T-helper 2 cell treated with Interferon-gamma antibody and Interleukin-4, amounts not matched to agents 100 ng/mL and 5 ng/mL, for 36 hours (primary cell): Measurements from ENCODE around the gene RNF14. TPM values are rescaled to one million over a fixed set of nuclear protein-coding genes. Genes with fewer than 3 reads are reported as not detected.
"Not testable (repeated sequence)": the region's sequence is repeated elsewhere in the genome, so short reads cannot be mapped to it uniquely, and the experiment has no call there.

ENCODE experiments used
- intact Hi-C: fragments of 100-400 bp; cut with micrococcal nuclease; formaldehyde crosslinking; loops from one replicate; pipeline ENCODE4 v1.15.1; 2023
- total RNA-seq: library from RNA; stranded (reverse); gene quantifications from 2 replicates; pipeline ENCODE4 v1.2.3, GENCODE V29; 2022

Gene RNF14
- total RNA-seq, 1 donor from 2014 or later = 24.2 TPM

DNA sequence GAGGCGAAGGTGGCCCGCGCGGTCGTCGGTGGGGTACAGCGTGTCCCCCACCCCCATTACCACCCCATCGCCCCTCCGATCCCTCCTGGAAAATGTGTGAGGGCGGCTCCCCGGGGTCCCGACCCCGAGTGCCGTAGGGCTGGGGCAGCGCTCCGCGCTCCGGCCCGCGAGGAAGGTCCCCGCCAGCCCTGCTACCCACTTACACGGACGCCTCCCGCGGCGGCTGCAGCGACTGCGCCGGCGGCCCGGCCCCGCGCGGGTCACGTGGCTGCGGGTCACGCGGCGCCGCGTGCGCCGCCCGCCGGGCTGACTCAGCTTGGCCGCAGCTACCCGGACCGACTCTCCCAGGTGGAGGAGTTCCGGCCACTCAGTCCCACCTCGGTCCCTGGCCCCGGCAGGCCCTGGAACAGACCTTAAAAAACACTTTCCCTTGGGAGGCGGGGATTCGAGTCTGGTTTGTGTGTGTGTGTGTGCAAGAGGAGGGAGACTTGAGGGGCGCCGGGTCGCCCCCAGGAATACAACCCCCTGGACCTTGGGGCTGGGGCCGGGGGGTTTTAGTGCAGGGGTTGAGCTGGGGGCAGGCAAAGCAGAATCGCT is 44.0 kb downstream of the RNF14 start, which contains the start of gene GNPDA1:
GNPDA1 (minus strand) TSS at position 236 of the 597 bp plus-strand sequence. CDS start 992 bp downstream, outside the sequence.
- intact Hi-C loops = loop anchor here (2.0 to 10.0 kb wide), 5 partner anchors 88 to 992 kb away; no protein-coding TSS in a partner anchor

DNA sequence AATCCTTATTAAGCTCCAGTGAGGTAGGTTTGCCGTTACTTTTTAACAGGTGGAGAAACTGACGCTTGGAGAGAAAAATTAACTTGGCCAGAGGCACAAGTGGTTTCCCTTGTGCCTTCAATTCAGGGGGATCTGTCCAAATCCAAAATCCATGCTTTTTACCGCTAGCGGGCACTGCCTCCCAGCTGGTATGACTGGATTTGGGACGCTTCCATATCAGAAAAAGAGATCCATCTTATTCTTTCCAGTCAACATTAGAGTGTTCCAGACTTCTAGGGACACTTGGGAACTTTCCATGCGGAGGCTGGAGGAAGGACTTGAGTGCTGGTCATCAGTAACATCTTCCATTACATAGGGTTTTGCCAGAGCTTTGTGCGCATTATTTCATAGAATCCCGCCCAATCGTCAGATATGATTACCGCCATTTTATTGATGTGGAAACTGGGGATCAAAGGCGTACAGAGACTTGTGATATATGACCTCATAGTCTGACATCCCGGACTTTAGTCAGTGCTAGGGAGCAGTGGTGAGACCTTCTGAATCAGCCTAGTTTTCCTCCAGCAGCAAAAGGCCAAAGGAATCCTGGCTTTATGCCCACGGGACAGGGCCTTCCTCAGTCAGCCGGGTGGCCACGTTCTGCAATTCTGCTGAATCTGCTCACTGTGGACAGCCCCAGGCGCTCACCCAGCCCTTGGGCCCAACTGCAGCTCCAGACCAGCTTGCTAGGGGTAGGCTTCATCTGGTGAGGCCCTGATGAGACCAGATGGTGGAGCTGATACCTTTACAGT is 45.0 kb downstream of the RNF14 start:
- intact Hi-C loops = loop anchor here (2.0 to 10.0 kb wide), 5 partner anchors 89 to 991 kb away; no protein-coding TSS in a partner anchor

DNA sequence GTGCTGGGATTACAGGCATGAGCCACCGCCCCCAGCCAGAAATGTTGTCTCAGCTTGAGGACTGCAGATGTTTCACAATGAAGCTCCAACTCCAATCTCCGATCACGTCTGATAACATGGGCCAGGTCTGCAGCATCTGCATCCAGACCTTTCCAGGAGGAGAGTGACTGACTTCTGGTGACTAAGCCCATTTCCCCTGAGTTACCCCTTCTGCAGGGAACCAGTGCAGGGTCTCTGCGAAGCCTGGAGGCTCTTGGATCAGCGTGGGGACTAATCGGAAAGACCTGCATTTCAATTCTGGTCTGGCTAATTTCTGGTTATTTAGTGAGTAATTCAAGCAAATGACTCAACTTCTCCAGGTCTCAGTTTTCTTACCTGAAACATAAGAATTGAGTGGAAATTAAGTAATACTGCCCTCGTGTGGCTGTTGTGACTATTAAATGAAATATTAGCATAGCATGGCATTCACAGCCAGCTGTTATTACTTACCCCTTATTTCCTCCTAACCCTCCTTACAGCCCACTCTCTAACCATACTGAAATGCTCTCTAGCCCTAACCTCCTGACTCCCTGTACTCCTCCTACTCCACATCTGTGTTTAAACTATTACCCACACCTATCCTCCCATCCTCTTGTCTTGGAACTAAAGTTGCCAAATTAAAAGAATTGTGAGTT is 46.1 kb downstream of the RNF14 start:
- intact Hi-C loops = loop anchor here (1.0 to 10.0 kb wide), 8 partner anchors 23 to 990 kb away; partner anchors contain the start of gene RNF14

DNA sequence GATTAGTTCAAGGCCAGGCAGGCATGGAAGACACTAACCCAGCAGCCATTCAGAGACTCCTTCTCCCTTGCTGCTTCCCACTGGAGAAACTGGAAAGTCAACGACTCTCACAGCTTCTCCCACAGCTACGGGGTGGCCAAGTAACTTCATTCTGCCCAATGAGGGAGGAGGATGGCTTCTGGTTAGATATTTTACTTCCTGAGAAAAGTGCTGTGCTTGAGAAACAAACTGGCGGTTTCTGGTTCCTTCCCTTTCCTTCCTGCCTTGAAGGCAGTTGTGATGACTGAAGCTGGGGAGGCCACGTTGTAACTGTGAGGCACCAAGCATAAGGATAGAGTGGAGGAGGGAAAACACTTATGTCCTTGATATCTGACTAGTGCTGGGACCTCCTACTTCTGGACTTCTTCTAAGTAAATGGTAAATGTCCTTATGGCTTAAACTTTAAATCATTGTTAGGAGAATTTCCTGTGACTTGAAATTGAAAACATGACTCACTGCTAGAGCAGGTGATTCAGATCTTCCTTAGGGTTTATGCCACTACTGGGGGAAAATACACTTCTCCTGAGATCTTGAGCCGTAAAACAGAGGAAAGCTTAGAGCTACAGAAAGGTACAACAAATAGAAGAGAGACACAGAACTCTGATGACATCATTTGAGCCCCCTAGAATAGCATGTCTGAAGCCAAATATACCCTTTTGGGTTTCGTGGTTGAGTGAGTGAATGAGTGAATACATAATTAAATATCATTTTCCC is 47.1 kb downstream of the RNF14 start:
- intact Hi-C loops = loop anchor here (1.0 to 10.0 kb wide), 10 partner anchors 9 to 989 kb away; partner anchors contain the start of gene RNF14

DNA sequence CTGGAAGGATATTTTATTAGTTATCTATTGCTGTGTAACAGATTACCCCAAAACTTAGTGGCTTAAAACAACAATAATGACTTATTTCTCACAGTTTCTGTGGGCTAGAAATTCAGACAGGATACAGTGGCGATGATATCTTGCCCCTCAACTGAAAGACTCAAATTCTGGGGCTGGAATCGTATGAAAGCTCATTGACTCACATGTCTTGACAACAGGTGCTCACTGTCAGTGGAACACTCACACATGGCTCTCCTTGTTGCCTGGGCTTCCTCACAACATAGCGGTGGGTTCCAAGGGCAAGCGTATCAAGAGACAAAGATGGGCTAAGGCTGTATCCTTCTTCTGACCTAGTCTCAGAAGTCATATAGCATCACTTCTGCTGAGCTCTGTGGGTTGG is 47.7 kb downstream of the RNF14 start:
- intact Hi-C loops = loop anchor here (1.0 to 10.0 kb wide), 6 partner anchors 9 to 988 kb away; no protein-coding TSS in a partner anchor

DNA sequence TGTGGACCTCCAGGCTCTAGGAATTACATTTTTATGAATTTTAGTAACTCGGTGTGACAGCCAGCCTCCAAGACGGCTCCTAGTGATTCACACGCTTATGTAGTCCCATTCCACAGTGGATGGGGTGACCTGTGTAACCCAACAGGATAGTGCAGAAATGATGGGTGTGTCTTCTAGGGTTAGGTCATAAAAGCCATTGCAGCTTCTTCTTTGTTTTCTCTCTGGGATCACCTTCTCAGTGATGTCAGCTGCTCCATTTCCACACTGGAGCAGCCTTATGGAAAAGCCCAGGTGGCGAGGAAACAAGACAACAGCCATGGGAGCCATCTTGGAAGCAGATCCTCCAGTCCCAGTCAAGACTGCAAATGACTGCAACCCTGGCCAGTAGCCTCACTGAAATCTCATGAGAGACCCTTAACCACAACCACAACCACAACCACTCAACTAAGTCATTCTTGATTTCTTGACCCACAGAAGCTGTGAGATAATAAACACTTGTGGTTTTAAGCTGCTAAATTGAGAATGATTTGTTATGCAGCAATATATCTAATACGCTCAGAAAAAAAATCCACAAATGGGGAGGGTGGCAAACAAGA is 49.0 kb downstream of the RNF14 start:
- intact Hi-C loops = loop anchor here (10.0 kb wide), 4 partner anchors 207 to 987 kb away; no protein-coding TSS in a partner anchor

DNA sequence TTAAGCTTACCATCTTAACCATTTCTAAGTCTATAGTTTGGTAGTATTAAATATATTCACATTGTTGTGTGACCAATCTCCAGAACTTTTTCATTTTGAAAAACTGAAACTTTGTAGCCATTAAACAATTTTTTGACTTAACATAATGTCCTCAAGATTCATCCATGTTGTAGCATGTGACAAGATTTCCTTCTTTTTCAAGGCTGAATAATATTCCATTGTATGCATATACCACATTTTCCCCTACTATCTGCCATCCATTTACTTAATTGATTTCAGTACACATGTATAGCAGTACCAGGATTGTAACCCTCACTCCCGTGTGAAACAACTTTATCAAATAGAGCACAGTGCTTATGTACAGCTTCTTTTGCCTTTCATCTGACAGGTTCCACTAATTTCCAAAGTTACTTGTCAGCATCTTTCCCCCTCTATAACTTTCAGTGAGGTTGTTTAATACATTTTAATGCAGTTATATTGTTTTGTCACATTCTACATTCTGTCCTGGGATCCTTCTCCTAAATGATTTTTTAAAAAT is 51.3 kb downstream of the RNF14 start:
- intact Hi-C loops = no loop called here

DNA sequence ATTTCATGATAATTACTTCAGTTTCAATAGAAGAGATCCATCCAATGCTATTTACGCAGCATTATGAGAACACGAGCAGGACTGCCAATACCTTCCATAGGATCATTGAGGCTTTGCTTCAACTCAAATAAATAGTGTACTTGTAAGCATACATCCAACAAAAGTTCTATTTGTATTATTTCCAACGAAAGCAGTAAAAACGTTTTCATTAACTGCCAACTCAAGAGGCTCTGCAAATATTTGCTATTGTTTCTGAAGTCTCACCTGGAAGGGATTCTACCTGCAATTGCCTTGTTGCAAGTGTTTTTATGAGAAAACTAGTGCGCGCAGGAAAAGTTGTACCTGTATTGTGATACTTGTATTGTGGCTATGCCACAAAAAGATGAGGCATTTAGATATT is 54.9 kb downstream of the RNF14 start:
- intact Hi-C loops = loop anchor here (2.0 kb wide), 1 partner anchor 71 kb away; no protein-coding TSS in a partner anchor

DNA sequence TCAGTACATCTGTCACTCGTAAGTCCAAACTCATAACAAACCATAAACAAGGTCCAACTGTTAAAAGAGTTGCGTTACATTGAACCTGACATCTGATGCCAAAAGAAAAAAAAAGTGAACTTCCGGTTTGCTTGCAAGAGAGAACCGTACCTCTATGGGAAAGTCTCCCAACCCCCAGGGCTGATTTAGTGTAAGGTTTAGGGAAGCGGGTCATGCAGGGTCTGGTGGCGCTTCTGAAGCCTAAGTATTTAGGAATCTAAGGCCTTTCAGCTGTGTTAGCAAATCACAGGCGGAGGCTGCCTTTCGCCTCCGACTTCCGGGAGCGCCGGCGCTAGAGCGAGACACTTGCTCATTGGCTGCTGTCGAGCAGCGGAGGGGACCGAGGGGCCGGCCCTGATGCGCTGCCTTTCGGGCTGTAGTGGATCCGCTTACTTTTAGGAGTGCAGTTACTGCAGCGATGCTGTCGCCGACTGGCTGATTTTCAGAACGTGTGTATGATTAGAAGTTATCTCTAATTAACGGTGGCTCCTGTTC is 55.9 kb downstream of the RNF14 start:
- intact Hi-C loops = loop anchor here (1.0 to 2.0 kb wide), 4 partner anchors 9 to 85 kb away; partner anchors contain the start of gene RNF14

DNA sequence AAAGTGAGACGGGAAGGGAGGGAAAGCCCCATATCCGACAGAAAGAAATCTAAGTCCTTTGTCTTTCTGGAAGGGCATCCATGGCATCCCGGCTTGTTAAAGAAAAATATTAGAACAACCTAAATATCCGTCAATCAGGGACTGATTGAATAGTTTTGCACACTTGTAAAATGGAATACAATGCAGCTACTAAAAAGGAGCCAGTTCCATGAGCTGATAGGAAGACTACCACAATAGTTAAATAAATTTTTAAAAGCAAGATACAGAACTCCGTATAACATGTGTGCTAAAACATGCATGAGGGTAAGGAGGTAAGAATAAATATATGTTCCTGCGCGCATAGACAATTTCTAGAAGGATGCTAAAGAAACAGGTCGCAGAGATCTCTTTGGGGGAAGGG is 56.7 kb downstream of the RNF14 start:
- intact Hi-C loops = loop anchor here (1.0 to 2.0 kb wide), 4 partner anchors 9 to 85 kb away; partner anchors contain the start of gene RNF14

DNA sequence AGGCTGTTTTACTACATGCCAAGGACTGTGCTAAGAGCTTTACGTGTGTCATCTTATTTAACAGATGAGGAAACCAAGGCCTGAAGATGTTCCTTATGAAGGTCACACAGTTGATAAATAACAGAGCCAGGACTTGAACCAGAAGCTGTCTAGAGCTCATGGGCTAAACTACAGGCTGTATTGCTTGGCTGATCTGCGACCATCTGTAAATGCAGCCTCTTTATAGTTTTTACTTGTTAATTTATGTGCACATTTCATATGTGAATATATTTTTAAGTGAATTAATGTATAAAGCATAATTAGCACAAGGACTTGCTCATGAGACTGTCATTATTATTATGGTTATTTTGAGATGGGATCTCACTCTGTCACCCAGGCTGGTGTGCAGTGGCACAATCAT is 63.2 kb downstream of the RNF14 start:
- intact Hi-C loops = no loop called here

DNA sequence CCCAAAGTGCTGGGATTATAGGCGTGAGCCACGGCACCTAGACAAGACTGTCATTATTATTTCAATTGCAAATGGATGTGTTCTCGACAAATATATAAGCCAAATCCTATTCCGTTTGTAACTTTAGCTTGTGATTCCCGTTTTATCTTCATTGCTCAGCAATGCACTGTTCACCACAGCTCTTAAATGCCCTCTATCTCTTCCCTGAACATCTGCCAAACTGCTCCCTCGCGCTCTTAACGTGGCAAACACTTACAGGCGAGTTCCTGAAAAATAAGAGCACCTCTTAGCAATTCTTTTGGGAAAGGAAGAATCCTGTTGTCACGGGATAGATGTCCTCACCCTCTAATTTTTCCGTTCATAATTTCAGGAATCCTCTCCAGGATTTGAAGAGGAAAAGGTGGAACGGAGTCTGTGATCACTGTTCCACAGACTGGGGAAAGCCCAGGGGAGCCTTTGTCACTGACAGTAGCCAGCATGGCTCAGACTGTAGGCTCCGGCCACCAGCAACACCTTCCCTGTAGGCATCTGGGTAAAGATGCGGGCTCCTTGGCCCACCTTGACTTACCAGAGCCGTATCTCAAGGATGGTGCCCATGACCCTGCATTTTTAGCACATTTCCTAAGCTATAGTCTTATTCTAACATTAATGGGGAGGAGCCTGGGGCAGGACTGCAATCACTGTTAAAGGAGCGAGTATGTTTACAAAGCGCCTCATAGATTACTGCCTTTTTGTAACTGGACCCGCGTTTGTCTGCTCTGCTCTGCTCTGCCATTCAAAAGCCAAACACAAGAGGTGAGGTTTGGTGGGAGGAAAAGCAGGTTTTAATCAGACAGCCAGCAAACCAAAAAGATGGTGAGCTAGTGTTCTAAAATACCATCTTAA is 64.1 kb downstream of the RNF14 start:
- intact Hi-C loops = no loop called here

DNA sequence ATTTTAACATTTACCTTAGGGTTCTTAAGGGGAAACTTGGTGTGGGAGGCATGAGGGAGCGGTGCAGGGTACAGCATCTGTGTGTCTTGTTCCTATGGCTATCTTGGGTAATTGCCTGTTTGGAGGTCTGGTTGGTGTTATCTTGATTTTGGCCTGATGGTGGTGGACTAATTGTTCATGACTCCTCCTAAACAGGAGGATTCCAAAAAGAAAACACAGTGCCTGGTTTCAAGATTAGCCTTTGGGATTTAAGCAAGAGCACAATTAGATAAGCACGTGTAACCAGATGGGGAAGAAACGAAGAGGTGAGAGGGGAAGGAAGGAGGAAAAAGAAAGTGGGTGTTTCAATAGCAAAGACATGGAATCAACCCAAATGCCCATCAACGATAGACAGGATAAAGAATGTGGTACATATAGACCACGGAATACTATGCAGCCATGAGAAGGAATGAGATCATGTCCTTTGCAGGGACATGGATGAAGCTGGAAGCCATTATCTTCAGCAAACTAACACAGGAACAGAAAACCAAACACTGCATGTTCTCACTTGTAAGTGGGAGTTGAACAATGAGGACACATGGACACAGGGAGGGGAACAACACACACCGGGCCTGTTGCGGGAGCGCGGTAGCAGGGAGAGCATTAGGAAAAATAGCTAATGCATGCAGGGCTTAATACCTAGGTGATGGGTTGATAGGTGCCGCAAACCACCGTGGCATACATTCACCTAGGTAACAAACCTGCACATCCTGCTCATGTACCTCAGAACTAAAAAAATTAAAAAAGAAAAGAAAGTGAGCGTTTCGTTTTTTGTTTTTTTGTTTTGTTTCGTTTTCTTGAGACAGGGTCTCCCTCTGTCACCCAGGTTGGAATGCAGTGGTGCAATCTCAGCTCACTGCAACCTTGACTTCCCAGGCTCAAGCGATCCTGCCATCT is 65.0 kb downstream of the RNF14 start:
- intact Hi-C loops = not testable (repeated sequence)

DNA sequence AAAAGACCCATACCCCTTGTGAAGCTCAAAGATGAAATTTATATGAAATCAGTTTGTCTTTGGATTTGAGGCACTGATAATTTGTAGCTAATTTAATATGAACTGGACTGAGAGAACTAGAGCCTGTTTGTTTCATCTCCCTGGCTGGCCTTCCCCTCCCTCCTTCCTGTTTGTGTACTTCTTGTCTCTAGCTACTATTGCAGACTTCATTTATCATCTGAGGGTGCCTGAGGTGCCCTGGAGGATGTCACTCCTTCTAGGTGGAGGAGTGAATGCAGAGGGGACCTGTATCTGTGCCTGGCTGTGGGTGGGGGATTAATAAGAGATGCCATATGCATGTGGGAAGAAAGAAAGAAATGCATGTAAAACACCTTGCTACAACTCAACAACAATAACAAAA is 66.1 kb downstream of the RNF14 start:
- intact Hi-C loops = no loop called here

DNA sequence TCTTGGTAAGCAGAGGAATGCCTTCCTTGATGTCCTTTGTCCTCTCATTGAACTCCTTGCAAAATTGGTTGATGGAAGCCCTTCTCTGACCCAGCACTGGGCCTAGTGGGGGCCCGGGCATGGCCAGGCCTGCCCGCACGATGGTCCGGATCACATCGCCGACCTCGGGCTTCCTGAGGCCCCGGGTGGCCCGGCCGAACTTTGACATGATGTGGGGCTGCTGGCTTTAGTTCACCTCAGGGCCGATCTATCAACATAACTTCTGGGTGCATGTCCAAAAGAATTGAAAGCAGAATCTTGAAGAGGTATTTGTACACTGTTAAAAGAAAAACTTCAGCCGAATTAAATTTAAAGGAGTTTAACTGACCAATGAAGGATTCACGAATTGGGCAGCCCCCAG is 68.0 kb downstream of the RNF14 start:
- intact Hi-C loops = no loop called here

DNA sequence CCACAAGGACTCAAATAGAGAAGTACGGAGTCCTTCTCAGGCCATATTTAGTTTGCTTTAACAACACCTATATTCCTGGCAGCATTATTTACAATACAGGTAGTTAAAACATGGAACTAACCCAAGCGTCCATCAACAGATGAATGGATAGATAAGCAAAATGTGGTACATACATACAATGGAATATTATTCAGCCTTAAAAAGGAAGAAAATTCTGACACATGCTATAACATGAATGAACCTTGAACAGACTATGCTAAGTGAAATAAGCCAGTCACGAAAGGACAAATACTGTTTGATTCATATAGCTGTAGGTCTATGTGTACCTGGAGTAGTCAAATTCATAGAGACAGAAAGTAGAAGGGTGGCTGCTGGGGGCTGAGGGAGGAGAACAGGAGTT is 68.7 kb downstream of the RNF14 start:
- intact Hi-C loops = not testable (repeated sequence)

DNA sequence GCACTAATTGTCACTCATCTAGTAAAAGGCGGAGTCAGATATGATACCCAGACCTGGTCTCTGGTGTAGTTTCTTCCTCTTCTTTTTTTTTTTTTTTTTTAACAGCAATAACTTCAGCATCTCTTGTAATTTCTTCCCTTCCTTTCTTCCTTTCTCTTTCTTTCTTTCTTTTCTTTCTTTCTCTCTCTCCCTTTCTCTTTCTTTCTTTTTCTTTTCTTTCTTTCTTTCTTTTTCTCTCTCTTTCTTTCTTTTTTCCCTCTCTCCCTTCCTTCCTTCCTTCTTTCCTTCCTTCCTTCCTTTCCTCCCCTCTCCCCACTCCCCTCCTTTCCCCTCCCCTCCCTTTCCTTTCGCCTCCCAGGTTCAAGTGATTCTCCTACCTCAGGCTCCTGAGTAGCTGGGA is 69.8 kb downstream of the RNF14 start:
- intact Hi-C loops = no loop called here
